NCI-H187 treated with DMSO at 0.1 percent for 48 hours (cell line): Measurements from ENCODE around the gene TET2.
"Not testable (repeated sequence)": the region's sequence is repeated elsewhere in the genome, so short reads cannot be mapped to it uniquely, and the experiment has no call there.

ENCODE experiments used
- DNase-seq: peaks from one replicate; lab custom pipeline; 2025; lab: John Stamatoyannopoulos, UW

TET2 gene

GRCh38 chr4:105293360-105293759 lies 146.7 kb downstream of the TET2 start:
- DNase-seq = no peak

- DNase-seq = no peak
These were observed 150.0 kb downstream of the TET2 start for GRCh38 chr4:105296672-105297071.

- DNase-seq = not testable (repeated sequence)
These were observed 152.4 kb downstream of the TET2 start for GRCh38 chr4:105299027-105299426.

- DNase-seq = no peak
These were observed 157.4 kb downstream of the TET2 start for GRCh38 chr4:105304085-105304484.

- no peak for DNase-seq
These were observed 158.6 kb downstream of the TET2 start for GRCh38 chr4:105305019-105305836.

- DNase-seq = no peak
These were observed 159.6 kb downstream of the TET2 start for GRCh38 chr4:105306158-105306781.

GRCh38 chr4:105306820-105307219 lies 160.1 kb downstream of the TET2 start:
- DNase-seq = no peak

- no peak for DNase-seq
These were observed 171.8 kb downstream of the TET2 start for GRCh38 chr4:105318486-105318885.

GRCh38 chr4:105327222-105327621 lies 180.5 kb downstream of the TET2 start:
- no peak for DNase-seq

GRCh38 chr4:105327956-105328355 lies 181.3 kb downstream of the TET2 start:
- DNase-seq = no peak

GRCh38 chr4:105329081-105329480 lies 182.4 kb downstream of the TET2 start:
- DNase-seq = no peak
